Measurements from ENCODE around the gene CHPT1. TPM values are rescaled to one million over a fixed set of nuclear protein-coding genes. Genes with fewer than 3 reads are reported as not detected.

Gene CHPT1
- total and polyA plus RNA-seq, 2 of the 13 experiments (the other 11 are each of a cell fraction or from before 2014, with no cell fraction given) = 117 to 178 TPM

- no peak for TF ChIP-seq ZGPAT (CRISPR knock-in tag; IDR thresholded peaks at IDR 0.05)
- 0 out of 2 replicates have a peak, but pooled peaks have one; percentile 26 for TF ChIP-seq ZNF772 (CRISPR knock-in tag; IDR thresholded peaks at IDR 0.05)
- TF ChIP-seq KAT7 (CRISPR knock-in tag; IDR thresholded peaks at IDR 0.05; ENCODE audit: borderline replicate concordance) = no peak
- TF ChIP-seq ZBTB3 (CRISPR knock-in tag; IDR thresholded peaks at IDR 0.05; ENCODE audit: borderline replicate concordance, low read depth) = no peak
- TF ChIP-seq NBN (conservative IDR thresholded peaks at IDR 0.05) = no peak
- no peak for TF ChIP-seq NFE2L2 (IDR thresholded peaks at IDR 0.05; ENCODE audit: low read length)
- TF ChIP-seq ZBTB37 (CRISPR knock-in tag; IDR thresholded peaks at IDR 0.05) = no peak
- TF ChIP-seq ZNF549 (CRISPR knock-in tag; IDR thresholded peaks at IDR 0.05) = no peak
- 0 out of 2 replicates have a peak, but pooled peaks have one; percentile 30 for TF ChIP-seq GFI1 (CRISPR knock-in tag; IDR thresholded peaks at IDR 0.05; ENCODE audit: borderline replicate concordance)
- no peak for TF ChIP-seq TBP (CRISPR knock-in tag; IDR thresholded peaks at IDR 0.05)
- TF ChIP-seq ZBTB7B (CRISPR knock-in tag; IDR thresholded peaks at IDR 0.05) = no peak
- TF ChIP-seq AHR (CRISPR knock-in tag; IDR thresholded peaks at IDR 0.05) = peak; percentile 63; the same call in 1 of the 2 replicates
- no peak for TF ChIP-seq RAD51 (IDR thresholded peaks at IDR 0.05; ENCODE audit: borderline replicate concordance)
- no peak for TF ChIP-seq PITX1 (CRISPR knock-in tag; IDR thresholded peaks at IDR 0.05)
- TF ChIP-seq ELF4 (CRISPR knock-in tag; IDR thresholded peaks at IDR 0.05; ENCODE audit: borderline replicate concordance) = no peak
- TF ChIP-seq KDM2A (CRISPR knock-in tag; IDR thresholded peaks at IDR 0.05; ENCODE audit: borderline replicate concordance, low read depth) = peak; percentile 41; the same call in 1 of the 2 replicates
- TF ChIP-seq ZNF83 (CRISPR knock-in tag; IDR thresholded peaks at IDR 0.05; ENCODE audit: borderline replicate concordance) = no peak
- TF ChIP-seq PRMT3 (CRISPR knock-in tag; IDR thresholded peaks at IDR 0.05; ENCODE audit: borderline replicate concordance, low read depth) = no peak
- TF ChIP-seq SAP130 (CRISPR knock-in tag; IDR thresholded peaks at IDR 0.05; ENCODE audit: low read depth) = peak; percentile 73
- no peak for TF ChIP-seq JUNB (CRISPR knock-in tag; IDR thresholded peaks at IDR 0.05; ENCODE audit: borderline replicate concordance)
- TF ChIP-seq HNF1A (IDR thresholded peaks at IDR 0.05; ENCODE audit: low read depth) = no peak
- no peak for TF ChIP-seq HNF1A (CRISPR knock-in tag; IDR thresholded peaks at IDR 0.05; ENCODE audit: borderline replicate concordance)
Measured at GRCh38 chr12:101697930-101698799, 725 bp downstream of the CHPT1 start (continued).
